ENCODE results near the gene CLCN6. TPM values are rescaled to one million over a fixed set of nuclear protein-coding genes. Genes with fewer than 3 reads are reported as not detected.

The CLCN6 gene
- total RNA-seq, 1 experiment from 2014 or later, result 13.7 TPM

GRCh38 chr1:11878081-11878890, 72.3 kb downstream of the CLCN6 start (continued):
- TF ChIP-seq REST (IDR thresholded peaks at IDR 0.05; ENCODE audit: low read depth), result no peak
- no peak for TF ChIP-seq MAX (IDR thresholded peaks at IDR 0.05)

GRCh38 chr1:11878891-11879190, 72.8 kb downstream of the CLCN6 start:
- no peak for ATAC-seq
- no peak for TF ChIP-seq CTCF (IDR thresholded peaks at IDR 0.05 in 2 of 3, conservative IDR thresholded peaks at IDR 0.05 in 1 of 3; ENCODE audit: borderline replicate concordance in 1 of 3, insufficient read depth in 1 of 3, low read depth in 2 of 3, low read length in 2 of 3)
- TF ChIP-seq JUND (IDR thresholded peaks at IDR 0.05), result no peak
- no peak for TF ChIP-seq YY1 (IDR thresholded peaks at IDR 0.05; ENCODE audit: extremely low read depth, insufficient replicate concordance, low read depth, low read length)
- TF ChIP-seq ELF1 (IDR thresholded peaks at IDR 0.05; ENCODE audit: borderline replicate concordance, low read depth), result no peak
- TF ChIP-seq TCF7L2 (IDR thresholded peaks at IDR 0.05; ENCODE audit: borderline replicate concordance, extremely low read depth, insufficient read depth, insufficient read length), result no peak
- no peak for TF ChIP-seq ZNF274 (IDR thresholded peaks at IDR 0.05; ENCODE audit: low read depth, low read length)
- TF ChIP-seq ZFX (IDR thresholded peaks at IDR 0.05), result no peak
- Histone ChIP-seq H4K20me1 (ENCODE audit: insufficient read depth) (no peaks in the 10 kb centered on the region), H3K27me3 (ENCODE audit: insufficient read depth, low read length) (no peaks in the 10 kb centered on the region), H3K36me3 (ENCODE audit: control insufficient read depth in 1 of 2, insufficient read depth in 2 of 2, low read length in 2 of 2) (no peaks in the 10 kb centered on the region), H3K4me2 (ENCODE audit: low read length) (no peak overlapping the region), H3K79me2 (ENCODE audit: insufficient read depth, low read length) (no peaks in the 10 kb centered on the region), H3K4me1 (ENCODE audit: control insufficient read depth in 1 of 2, insufficient read depth in 2 of 2, low read length in 2 of 2) (peaks cover 0 to 6% of the 10 kb centered on the region in 2 experiments; a peak in 1 of 4 replicates), H3K9me3 (ENCODE audit: control insufficient read depth in 1 of 2, insufficient read depth in 1 of 2, low read depth in 1 of 2, low read length in 2 of 2) (no peaks in the 10 kb centered on the region), H3K9me2 (ENCODE audit: insufficient read depth) (no peaks in the 10 kb centered on the region), H2AFZ (ENCODE audit: low read depth, low read length, poor library complexity, severe bottlenecking) (no peak overlapping the region), H3K9ac (ENCODE audit: low read length) (no peak overlapping the region), H3K27ac (ENCODE audit: low read depth, low read length) (no peak overlapping the region), H3K4me3 (replicated peaks in 1 of 2; ENCODE audit: low read depth in 1 of 2, low read length in 2 of 2) (no peak overlapping the region)
- ChIA-PET RAD21 (ENCODE audit: low non-redundant PET in 1 of 2, low total read pairs in 2 of 2, uncharacterized antibody in 2 of 2, unreplicated experiment in 2 of 2) (no interaction called here), POLR2A (no interaction called here), CTCF (no interaction called here)
- DNase-seq (ENCODE audit: low read depth, low spot score), result no peak
- intact Hi-C loops (cut with micrococcal nuclease), result no loop called here
- no TSS peak for BruUV-seq (replicated peaks)

Measured in HCT116 (cell line).